GM23338 (cell line): ENCODE measurements around the gene SYPL2. TPM values are rescaled to one million over a fixed set of nuclear protein-coding genes. Genes with fewer than 3 reads are reported as not detected.

ENCODE experiments used
- ATAC-seq: fragments of 200-7000 bp; cut with Tn5 transposase; 3 replicates; pipeline ENCODE4 v1.9.1; 2020
- DNase-seq: peaks from one replicate; pipeline ENCODE4 v3.0.0-alpha.2; 2015; ENCODE audit warnings: low spot score
- H2AFZ ChIP-seq: fragments of 200-600 bp; sonication (generic); 2 replicates; pipeline ENCODE4 v1.8.0; 2016; ENCODE audit warnings: antibody characterized with exemption, mild to moderate bottlenecking, moderate library complexity
- H3F3A ChIP-seq: fragments of 200-600 bp; sonication (generic); replicated peaks from 2 replicates; pipeline ENCODE4 v1.8.0; 2017; ENCODE audit warnings: antibody characterized with exemption, mixed run types, low read depth
- H3K27ac ChIP-seq: fragments of 200-600 bp; sonication (generic); 2 replicates; pipeline ENCODE4 v1.6.1; 2016; ENCODE audit warnings: low read depth
- H3K27me3 ChIP-seq: fragments of 200-600 bp; sonication (generic); 2 replicates; pipeline ENCODE4 v1.8.0; 2016; ENCODE audit warnings: mild to moderate bottlenecking, mixed run types, moderate library complexity; ENCODE audit not compliant: insufficient read depth
- H3K36me3 ChIP-seq: fragments of 200-600 bp; sonication (generic); 2 replicates; pipeline ENCODE4 v1.8.0; 2016; ENCODE audit warnings: mild to moderate bottlenecking; ENCODE audit not compliant: insufficient read depth
- H3K4me1 ChIP-seq: fragments of 200-600 bp; sonication (generic); 2 replicates; pipeline ENCODE4 v1.8.0; 2016; ENCODE audit warnings: mild to moderate bottlenecking, moderate library complexity; ENCODE audit not compliant: insufficient read depth
- H3K4me2 ChIP-seq: fragments of 200-600 bp; sonication (generic); 2 replicates; pipeline ENCODE4 v1.7.1; 2017; ENCODE audit warnings: mixed run types
- H3K4me3 ChIP-seq: fragments of 200-600 bp; sonication (generic); 2 replicates; pipeline ENCODE4 v1.6.1; 2016; ENCODE audit warnings: mixed run types
- H3K79me2 ChIP-seq: fragments of 200-600 bp; sonication (generic); replicated peaks from 2 replicates; pipeline ENCODE4 v1.8.0; 2017; ENCODE audit warnings: mild to moderate bottlenecking; ENCODE audit not compliant: insufficient read depth
- H3K9me2 ChIP-seq: fragments of 200-600 bp; sonication (generic); 2 replicates; pipeline ENCODE4 v1.8.0; 2017; ENCODE audit not compliant: insufficient read depth
- H4K20me1 ChIP-seq: fragments of 200-600 bp; sonication (generic); replicated peaks from 2 replicates; pipeline ENCODE4 v1.8.0; 2017; ENCODE audit warnings: mild to moderate bottlenecking; ENCODE audit not compliant: insufficient read depth
- H3K27ac Mint-ChIP-seq: 2 replicates; pipeline ENCODE4 v1.8.0; 2020; ENCODE audit warnings: inconsistent platforms, mild to moderate bottlenecking, moderate library complexity, mixed read lengths
- H3K27me3 Mint-ChIP-seq: 3 replicates; pipeline ENCODE4 v1.8.0; 2022; ENCODE audit warnings: low read depth, mild to moderate bottlenecking, moderate library complexity, mixed read lengths, inconsistent platforms; ENCODE audit not compliant: insufficient read depth, poor library complexity
- H3K36me3 Mint-ChIP-seq: 3 replicates; pipeline ENCODE4 v1.8.0; 2021; ENCODE audit warnings: low read depth, mild to moderate bottlenecking, inconsistent platforms, moderate library complexity, mixed read lengths
- H3K4me1 Mint-ChIP-seq: 3 replicates; pipeline ENCODE4 v1.8.0; 2020; ENCODE audit warnings: mild to moderate bottlenecking, inconsistent platforms, mixed read lengths
- H3K4me3 Mint-ChIP-seq: 3 replicates; pipeline ENCODE4 v1.8.0; 2021; ENCODE audit warnings: moderate library complexity, mild to moderate bottlenecking, inconsistent platforms, mixed read lengths
- H3K9me3 Mint-ChIP-seq: 3 replicates; pipeline ENCODE4 v1.8.0; 2020; ENCODE audit warnings: moderate library complexity, mild to moderate bottlenecking, inconsistent platforms, mixed read lengths
- CREB1 ChIP-seq: fragments of 250-450 bp; sonication (Bioruptor Pico); IDR thresholded peaks from 2 replicates; pipeline ENCODE4 v1.5.0; 2020; ENCODE audit warnings: low read depth, mild to moderate bottlenecking, moderate library complexity
- CTCF ChIP-seq, 2 experiments: fragments of 200-600 bp in 1 of 2; sonication (generic) in 1 of 2; conservative IDR thresholded peaks; 2 replicates each; pipeline versions ENCODE4 v1.5.1 to v1.6.1; 2016 to 2017; ENCODE audit warnings: antibody characterized with exemption in 2 of 2, low read depth in 2 of 2, mild to moderate bottlenecking in 2 of 2, moderate library complexity in 1 of 2
- ETS1 ChIP-seq: IDR thresholded peaks from 2 replicates; pipeline ENCODE4 v1.6.1; 2016; ENCODE audit warnings: antibody characterized with exemption
- EZH2 ChIP-seq: fragments of 200-600 bp; sonication (generic); IDR thresholded peaks from one replicate; pipeline ENCODE4 v1.8.0; 2017; ENCODE audit warnings: antibody characterized with exemption, mild to moderate bottlenecking, low read depth; ENCODE audit not compliant: unreplicated experiment
- EZH2phosphoT487 ChIP-seq: fragments of 200-600 bp; sonication (generic); IDR thresholded peaks from one replicate; pipeline ENCODE4 v1.8.1; 2018; ENCODE audit warnings: antibody characterized with exemption; ENCODE audit not compliant: unreplicated experiment
- JUNB ChIP-seq: IDR thresholded peaks from one replicate; pipeline ENCODE4 v1.6.1; 2016; ENCODE audit warnings: antibody characterized with exemption; ENCODE audit not compliant: unreplicated experiment
- NANOG ChIP-seq: IDR thresholded peaks from 2 replicates; pipeline ENCODE4 v1.6.1; 2016; ENCODE audit warnings: antibody characterized with exemption, borderline replicate concordance
- POLR2AphosphoS5 ChIP-seq: IDR thresholded peaks from 2 replicates; pipeline ENCODE4 v1.6.1; 2016; ENCODE audit warnings: antibody characterized with exemption, low read depth
- REST ChIP-seq: IDR thresholded peaks from one replicate; pipeline ENCODE4 v1.6.1; 2018; ENCODE audit warnings: antibody characterized with exemption; ENCODE audit not compliant: unreplicated experiment
- STAT1 ChIP-seq: IDR thresholded peaks from one replicate; pipeline ENCODE4 v1.6.1; 2016; ENCODE audit warnings: antibody characterized with exemption; ENCODE audit not compliant: unreplicated experiment
- ZNF114 ChIP-seq: fragments of 250-450 bp; sonication (Bioruptor Pico); IDR thresholded peaks from 2 replicates; pipeline ENCODE4 v1.5.0; 2020; ENCODE audit warnings: mild to moderate bottlenecking, moderate library complexity
- ZNF331 ChIP-seq: fragments of 250-450 bp; sonication (Bioruptor Pico); IDR thresholded peaks from 2 replicates; pipeline ENCODE4 v1.5.0; 2020; ENCODE audit warnings: low read depth, mild to moderate bottlenecking, moderate library complexity
- ZNF462 ChIP-seq: fragments of 250-450 bp; sonication (Bioruptor Pico); IDR thresholded peaks from 2 replicates; pipeline ENCODE4 v1.5.0; 2020; ENCODE audit warnings: mild to moderate bottlenecking, moderate library complexity
- polyA plus RNA-seq: library from polyadenylated mRNA; unstranded; fragments of >200 nt; fragmentation: Nextera tagmentation; extraction: Ambion mirVana; gene quantifications from 2 replicates; pipeline ENCODE4 v1.2.1, GENCODE V29; 2016
- total RNA-seq: library from RNA; depleted of rRNA; stranded (reverse); fragments of >200 nt; shearing (Covaris generic); gene quantifications from 2 replicates; pipeline ENCODE4 v1.2.3, GENCODE V29; 2014

Gene SYPL2
- total and polyA plus RNA-seq, 2 experiments from 2014 or later: 0.40 to 0.49 TPM

- Mint-ChIP-seq H3K9me3 (no peaks in the 10 kb centered on the region), H3K27ac (no peak overlapping the region), H3K4me1 (no peaks in the 10 kb centered on the region), H3K4me3 (no peak overlapping the region), H3K27me3 (no peaks in the 10 kb centered on the region), H3K36me3 (no peaks in the 10 kb centered on the region)
- no peak overlapping the region for H3K4me3 ChIP-seq
- H3K36me3 ChIP-seq: no peaks in the 10 kb centered on the region
- DNase-seq: no peak
- no peak overlapping the region for H2AFZ ChIP-seq
- no peak for ATAC-seq
- TF ChIP-seq CREB1 (CRISPR knock-in tag): no peak
- no peak for TF ChIP-seq ZNF462
- no peak for TF ChIP-seq ETS1
- TF ChIP-seq EZH2phosphoT487: no peak
- TF ChIP-seq EZH2: no peak
- no peak for TF ChIP-seq REST
- no peak for TF ChIP-seq NANOG
- no peak for TF ChIP-seq JUNB
- TF ChIP-seq ZNF114 (CRISPR knock-in tag): no peak
- no peak for TF ChIP-seq POLR2AphosphoS5
- TF ChIP-seq CTCF (conservative IDR thresholded peaks at IDR 0.05; ENCODE audit: low read depth in 2 of 2): no peak
- no peak for TF ChIP-seq ZNF331
- no peak for TF ChIP-seq STAT1
- no peak overlapping the region for H3K4me2 ChIP-seq
- no peaks in the 10 kb centered on the region for H3K27me3 ChIP-seq
- no peaks in the 10 kb centered on the region for H4K20me1 ChIP-seq
- H3K4me1 ChIP-seq: no peaks in the 10 kb centered on the region; the same call in 1 of the 2 replicates
- H3K9me2 ChIP-seq: no peaks in the 10 kb centered on the region
- H3K27ac ChIP-seq: no peak overlapping the region
- no peaks in the 10 kb centered on the region for H3F3A ChIP-seq
- no peaks in the 10 kb centered on the region for H3K79me2 ChIP-seq
These were observed 22.0 kb upstream of the SYPL2 start for GRCh38 chr1:109444346-109444745.
